Measurements from ENCODE around the gene CCDC137.
"Not testable (repeated sequence)": the region's sequence is repeated elsewhere in the genome, so short reads cannot be mapped to it uniquely, and the experiment has no call there.

The CCDC137 gene, protein sequence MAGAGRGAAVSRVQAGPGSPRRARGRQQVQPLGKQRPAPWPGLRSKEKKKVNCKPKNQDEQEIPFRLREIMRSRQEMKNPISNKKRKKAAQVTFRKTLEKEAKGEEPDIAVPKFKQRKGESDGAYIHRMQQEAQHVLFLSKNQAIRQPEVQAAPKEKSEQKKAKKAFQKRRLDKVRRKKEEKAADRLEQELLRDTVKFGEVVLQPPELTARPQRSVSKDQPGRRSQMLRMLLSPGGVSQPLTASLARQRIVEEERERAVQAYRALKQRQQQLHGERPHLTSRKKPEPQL

GRCh38 chr17:81666342-81667191, at the start of gene CCDC137, which contains the start of gene OXLD1:
CCDC137 (plus strand) TSS chr17:81666737; CDS start chr17:81666767, 30 bp downstream.
OXLD1 (minus strand) TSS chr17:81666605; CDS start chr17:81666577, 28 bp downstream.
- DNase-seq (ENCODE audit: low read depth): peak; percentile 99

DNA sequence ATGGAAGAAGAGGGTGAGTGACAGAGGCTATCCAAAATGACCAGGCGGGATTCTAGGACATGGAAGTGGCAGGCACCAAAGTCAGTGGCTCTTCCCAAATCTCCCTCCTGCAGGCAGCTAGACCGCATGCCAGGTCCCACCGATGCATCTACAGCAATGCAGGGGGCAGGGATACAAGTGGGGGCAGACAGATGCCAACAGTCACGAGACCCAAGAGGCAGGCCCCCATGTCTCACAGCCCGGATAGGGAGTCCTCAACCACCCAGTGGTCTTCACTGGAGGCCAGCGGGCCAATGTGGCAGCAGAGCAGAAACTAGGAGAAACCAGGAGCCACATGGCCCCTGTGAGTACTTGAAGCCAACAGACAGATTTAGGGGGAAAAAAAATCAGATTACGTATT, 49.7 kb upstream of the CCDC137 start:
- no peak for DNase-seq (ENCODE audit: low read depth)

GRCh38 chr17:81618307-81618706, 48.2 kb upstream of the CCDC137 start:
- not testable (repeated sequence) for DNase-seq (ENCODE audit: low read depth)

- DNase-seq (ENCODE audit: low read depth): no peak
Observed at GRCh38 chr17:81621494-81622130, 44.9 kb upstream of the CCDC137 start.

- DNase-seq (ENCODE audit: low read depth): no peak
Observed at GRCh38 chr17:81630274-81630673, 36.3 kb upstream of the CCDC137 start.

GRCh38 chr17:81631482-81631881, 35.1 kb upstream of the CCDC137 start:
- DNase-seq (ENCODE audit: low read depth): no peak

DNA sequence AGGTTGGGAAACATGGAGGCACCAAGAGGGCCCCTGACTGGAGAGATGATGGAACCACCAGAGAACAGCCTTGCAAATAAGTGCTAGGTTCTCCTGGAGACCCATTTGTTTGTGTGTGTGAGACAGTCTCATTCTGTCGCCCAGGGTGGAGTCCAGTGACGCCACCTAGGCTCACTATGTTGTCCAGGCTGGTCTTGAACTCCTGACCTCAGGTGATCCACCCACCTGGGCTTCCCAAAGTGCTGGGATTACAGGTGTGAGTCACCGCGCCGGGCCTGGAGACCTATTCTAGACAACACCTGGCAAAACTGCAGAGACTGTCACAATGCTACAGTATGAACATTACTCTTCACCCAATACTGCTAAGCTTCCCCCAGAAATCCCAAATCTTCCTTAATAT, 31.1 kb upstream of the CCDC137 start:
- no peak for DNase-seq (ENCODE audit: low read depth)

GRCh38 chr17:81635973-81636504, 30.5 kb upstream of the CCDC137 start:
- peak; percentile 85 for DNase-seq (ENCODE audit: low read depth)

DNA sequence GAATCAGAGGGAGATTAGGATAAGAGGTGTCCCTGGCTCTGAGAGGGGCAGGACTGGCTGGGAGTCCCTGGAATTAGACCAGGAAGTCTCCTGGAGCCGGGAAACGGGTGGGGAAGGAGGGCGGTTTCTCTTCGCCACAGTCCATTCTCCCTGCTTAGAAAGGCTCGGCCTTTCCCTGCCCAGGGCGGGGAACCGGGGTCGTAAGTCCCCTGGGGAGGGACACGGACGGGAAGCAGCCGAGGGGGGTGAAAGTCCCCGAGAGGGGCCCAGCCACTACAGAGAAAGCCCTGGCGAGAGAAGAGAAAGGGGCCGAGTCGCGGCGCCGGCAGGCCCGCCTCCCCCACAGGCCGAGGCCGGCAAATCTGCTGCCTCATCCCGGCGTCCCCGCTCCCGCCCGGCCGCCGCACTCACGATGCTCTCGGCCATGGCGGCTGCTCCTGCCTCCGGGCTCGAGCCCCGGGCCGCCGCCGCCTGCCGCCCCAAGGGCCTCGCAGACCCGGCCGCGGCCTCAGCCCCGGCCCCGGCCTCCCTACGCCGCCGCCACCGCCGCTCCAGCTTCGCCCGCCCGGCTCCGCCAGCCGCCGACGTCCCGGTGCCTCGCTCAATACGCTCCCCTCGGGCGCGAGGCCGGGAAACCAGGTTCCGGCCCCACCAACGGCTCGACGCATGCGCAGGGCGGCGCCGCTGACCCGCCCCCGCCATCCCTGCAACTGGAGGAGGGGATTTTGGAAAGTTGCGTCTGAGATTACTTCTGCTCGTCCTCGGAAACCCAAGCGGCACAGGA, 29.8 kb upstream of the CCDC137 start, which contains the start of the genes NPLOC4 and TSPAN10:
NPLOC4 (minus strand) TSS at position 608 of the 784 bp plus-strand sequence; CDS start at position 426, 182 bp downstream.
TSPAN10 (plus strand) TSS at position 692 of the 784 bp plus-strand sequence. CDS start 5,217 bp downstream, outside the sequence.
- DNase-seq (ENCODE audit: low read depth): peak; percentile 91

DNA sequence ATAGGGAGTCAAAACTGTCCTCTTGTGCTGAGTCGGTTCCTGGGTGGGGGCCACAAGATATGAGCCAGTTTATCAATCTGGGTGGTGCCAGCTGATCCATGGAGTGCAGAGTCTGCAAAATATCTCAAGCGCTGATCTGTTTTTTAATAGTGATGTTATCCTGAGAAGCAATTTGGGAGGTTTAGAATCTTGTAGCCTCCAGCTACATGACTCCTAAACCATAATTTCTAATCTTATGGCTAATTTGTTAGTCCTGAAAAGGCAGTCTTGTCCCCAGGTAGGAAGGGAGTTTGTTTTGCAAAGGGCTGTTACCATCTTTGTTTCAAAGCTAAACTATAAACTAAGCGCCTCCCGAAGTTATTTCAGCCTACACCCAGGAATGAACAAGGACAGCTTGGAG, 27.9 kb upstream of the CCDC137 start:
- no peak for DNase-seq (ENCODE audit: low read depth)

DNA sequence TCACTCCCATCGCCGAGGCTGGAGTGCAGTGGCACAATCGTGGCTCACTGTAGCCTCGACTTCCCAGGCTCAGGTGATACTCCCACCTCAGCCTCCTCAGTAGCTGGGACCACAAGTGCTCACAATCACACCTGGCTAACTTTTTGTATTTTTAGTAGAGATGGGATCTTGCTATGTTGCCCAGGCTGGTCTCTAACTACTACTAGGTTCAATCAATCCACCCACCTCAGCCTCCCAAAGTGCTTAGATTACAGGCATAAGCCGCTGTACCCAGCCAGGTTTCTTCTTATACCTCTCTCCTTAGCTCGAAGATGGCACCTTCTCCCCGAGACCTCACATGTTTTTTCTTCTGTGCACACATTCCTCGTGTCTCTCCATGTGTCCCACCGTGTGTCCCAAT, 26.5 kb upstream of the CCDC137 start:
- DNase-seq (ENCODE audit: low read depth): no peak

DNA sequence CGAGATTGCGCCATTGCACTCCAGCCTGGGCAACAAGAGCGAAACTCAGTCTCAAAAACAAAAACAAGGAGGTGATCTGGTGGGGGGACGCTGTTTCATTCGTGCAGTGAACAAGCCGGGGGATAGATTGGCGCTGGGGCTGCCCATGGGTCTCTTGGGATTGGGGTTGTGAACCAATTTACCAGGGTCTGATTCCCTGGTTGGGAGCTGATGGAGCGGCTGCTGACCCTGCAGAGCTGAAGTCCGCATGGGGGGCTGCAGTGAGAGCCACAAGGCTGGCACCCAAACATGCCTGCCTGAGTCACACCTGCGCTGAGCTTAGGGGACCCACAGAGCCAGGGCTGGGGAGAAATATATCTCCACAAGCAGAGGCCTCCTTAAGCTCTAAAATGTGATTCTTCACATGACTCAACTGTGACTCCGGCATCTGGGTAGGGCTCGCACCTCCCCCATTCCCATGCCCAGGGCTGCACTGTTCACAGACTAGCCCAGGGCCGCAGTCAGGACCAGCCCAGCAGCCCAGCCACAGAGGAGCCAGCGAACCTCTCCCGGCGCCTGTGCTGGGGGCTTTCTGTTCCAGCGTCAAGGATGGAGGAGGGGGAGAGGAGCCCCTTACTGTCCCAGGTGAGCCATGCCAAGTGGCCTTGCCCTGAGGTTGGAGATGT, 24.6 kb upstream of the CCDC137 start:
- DNase-seq (ENCODE audit: low read depth): peak; percentile 92

GRCh38 chr17:81644496-81644895, 22.0 kb upstream of the CCDC137 start:
- DNase-seq (ENCODE audit: low read depth): no peak

GRCh38 chr17:81644976-81645952, 21.3 kb upstream of the CCDC137 start:
- DNase-seq (ENCODE audit: low read depth): no peak

- no peak for DNase-seq (ENCODE audit: low read depth)
Observed at GRCh38 chr17:81646869-81647600, 19.5 kb upstream of the CCDC137 start.

GRCh38 chr17:81647640-81648012, 18.9 kb upstream of the CCDC137 start:
- no peak for DNase-seq (ENCODE audit: low read depth)

GRCh38 chr17:81648013-81648706, 18.4 kb upstream of the CCDC137 start:
- DNase-seq (ENCODE audit: low read depth): no peak

DNA sequence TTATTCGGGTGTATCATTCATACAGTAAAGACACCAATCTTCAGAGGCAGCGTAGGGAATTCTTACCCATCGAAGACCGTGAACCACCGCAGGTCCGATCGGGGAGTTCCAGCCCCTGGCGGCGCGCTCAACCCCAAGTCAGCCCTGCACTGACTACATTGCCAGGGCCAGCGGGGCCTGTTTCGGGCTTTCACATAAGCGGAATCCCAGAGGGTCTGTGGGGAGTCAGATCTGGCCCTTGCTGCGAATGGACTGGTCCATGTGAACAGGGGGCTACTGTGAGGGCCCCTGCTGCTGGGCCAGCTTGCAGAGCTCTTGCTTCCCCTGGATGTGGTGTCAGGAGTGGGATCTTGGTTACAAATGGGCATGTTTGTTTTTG, 17.8 kb upstream of the CCDC137 start:
- no peak for DNase-seq (ENCODE audit: low read depth)

Measured in ELR (cell line).